Esophagus muscularis mucosa (tissue), 4 donors: ENCODE measurements around the gene KAT2B. TPM values are rescaled to one million over a fixed set of nuclear protein-coding genes. Genes with fewer than 3 reads are reported as not detected.

Source experiments
- DNase-seq: peaks from one replicate; pipeline ENCODE4 v3.0.0-alpha.2; 2017; ENCODE audit errors: extremely low spot score
- H3K27ac ChIP-seq, 4 donors: fragments of 200-600 bp; sonication (generic); replicated peaks in 1 of 4; 1 replicate in 3 of 4; 2 replicates in 1 of 4; pipeline ENCODE4 v1.5.1; 2016 to 2019; ENCODE audit warnings: mild to moderate bottlenecking in 1 of 4
- H3K27me3 ChIP-seq, 4 donors: fragments of 200-600 bp; sonication (generic); one replicate each; pipeline versions ENCODE4 v1.5.1 to v1.6.0; 2016 to 2019
- H3K36me3 ChIP-seq, 4 donors: fragments of 200-600 bp; sonication (generic); one replicate each; pipeline ENCODE4 v1.5.1; 2016 to 2019
- H3K4me1 ChIP-seq, 4 donors: fragments of 200-600 bp; sonication (generic); one replicate each; pipeline ENCODE4 v1.5.1; 2016 to 2019
- H3K4me3 ChIP-seq, 4 donors: fragments of 200-600 bp; sonication (generic); 1 replicate in 2 of 4; 2 replicates in 2 of 4; pipeline ENCODE4 v1.5.1; 2016 to 2019; ENCODE audit warnings: mild to moderate bottlenecking in 4 of 4, moderate library complexity in 1 of 4
- H3K9me3 ChIP-seq, 4 donors: fragments of 200-600 bp; sonication (generic); 1 replicate in 3 of 4; 2 replicates in 1 of 4; pipeline ENCODE4 v1.5.1; 2016 to 2019
- EP300 ChIP-seq: sonication (generic); formaldehyde crosslinking; IDR thresholded peaks from one replicate; pipeline ENCODE4 v1.6.1; 2017; ENCODE audit warnings: antibody characterized with exemption
- POLR2A ChIP-seq: fragments of 450-650 bp; IDR thresholded peaks from one replicate; pipeline ENCODE4 v1.6.1; 2017; ENCODE audit warnings: antibody characterized with exemption, moderate library complexity, mild to moderate bottlenecking, low read depth
- POLR2AphosphoS5 ChIP-seq, 2 donors: sonication (generic); formaldehyde crosslinking; IDR thresholded peaks; one replicate each; pipeline ENCODE4 v1.6.1; 2017; ENCODE audit warnings: antibody characterized with exemption in 2 of 2
- WGBS: methylation state at CpG from one replicate; pipeline ENCODE4 v1.1.5; 2018; 5-methylcytosine and 5-hydroxymethylcytosine counted together
- intact Hi-C: fragments of 100-400 bp; cut with DNase I; formaldehyde crosslinking; loops from one replicate; pipeline ENCODE4 v1.15.1; 2023
- total RNA-seq, 4 donors: library from RNA; depleted of rRNA; stranded (reverse); fragments of >200 nt; gene quantifications; one replicate each; pipeline versions ENCODE4 v1.1.0 to v1.2.1, GENCODE V29; 2016
- TF ChIP-seq, protein P1 (sequence below), 3 experiments: fragments of 200-600 bp in 2 of 3; fragments of 450-650 bp in 1 of 3; sonication (generic) in 2 of 3; IDR thresholded peaks; one replicate each; pipeline ENCODE4 v1.5.1; 2017 to 2019; ENCODE audit warnings: antibody characterized with exemption in 3 of 3, mild to moderate bottlenecking in 2 of 3, moderate library complexity in 1 of 3

The KAT2B gene
- total RNA-seq, 4 donors from 2014 or later: 37.8 to 58.5 (median 49.5) TPM

DNA sequence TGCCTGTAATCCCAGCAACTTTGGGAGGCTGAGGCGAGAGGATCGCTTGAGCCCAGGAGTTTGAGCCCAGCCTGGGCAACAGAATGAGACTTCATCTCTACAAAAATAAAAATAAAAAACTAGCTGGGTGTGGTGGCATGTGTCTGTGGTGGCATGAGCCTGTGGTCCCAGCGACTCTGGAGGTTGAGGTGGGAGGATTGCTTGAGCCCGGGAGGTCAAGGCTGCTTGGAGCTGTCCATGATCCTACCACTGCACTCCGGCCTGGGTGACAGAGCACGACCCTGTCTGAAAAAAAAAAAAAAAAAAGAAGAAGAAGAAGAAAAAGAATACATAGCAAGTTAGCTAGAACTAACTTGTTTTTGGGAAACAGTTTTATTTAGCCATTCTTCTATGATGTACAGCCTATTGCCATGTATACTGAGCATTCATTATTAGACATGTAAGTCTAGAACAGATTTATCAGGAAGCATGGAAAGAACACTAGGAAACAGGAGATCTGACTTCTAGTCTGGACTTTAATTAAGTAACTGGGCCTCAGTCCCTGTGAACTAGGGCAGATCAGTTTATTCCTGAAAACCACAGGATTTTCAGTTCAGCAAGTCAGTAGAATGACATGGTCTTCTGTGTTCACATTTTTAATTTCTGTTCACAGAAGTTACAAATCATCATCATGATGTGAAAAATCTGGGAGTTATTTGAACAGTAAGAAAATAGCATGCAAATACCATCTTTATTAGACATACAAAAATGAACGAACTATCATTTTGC, 65.5 kb downstream of the KAT2B start:
- TF ChIP-seq POLR2AphosphoS5 (IDR thresholded peaks at IDR 0.05): no peak
- no peak for TF ChIP-seq EP300
- TF ChIP-seq, protein P1, sequence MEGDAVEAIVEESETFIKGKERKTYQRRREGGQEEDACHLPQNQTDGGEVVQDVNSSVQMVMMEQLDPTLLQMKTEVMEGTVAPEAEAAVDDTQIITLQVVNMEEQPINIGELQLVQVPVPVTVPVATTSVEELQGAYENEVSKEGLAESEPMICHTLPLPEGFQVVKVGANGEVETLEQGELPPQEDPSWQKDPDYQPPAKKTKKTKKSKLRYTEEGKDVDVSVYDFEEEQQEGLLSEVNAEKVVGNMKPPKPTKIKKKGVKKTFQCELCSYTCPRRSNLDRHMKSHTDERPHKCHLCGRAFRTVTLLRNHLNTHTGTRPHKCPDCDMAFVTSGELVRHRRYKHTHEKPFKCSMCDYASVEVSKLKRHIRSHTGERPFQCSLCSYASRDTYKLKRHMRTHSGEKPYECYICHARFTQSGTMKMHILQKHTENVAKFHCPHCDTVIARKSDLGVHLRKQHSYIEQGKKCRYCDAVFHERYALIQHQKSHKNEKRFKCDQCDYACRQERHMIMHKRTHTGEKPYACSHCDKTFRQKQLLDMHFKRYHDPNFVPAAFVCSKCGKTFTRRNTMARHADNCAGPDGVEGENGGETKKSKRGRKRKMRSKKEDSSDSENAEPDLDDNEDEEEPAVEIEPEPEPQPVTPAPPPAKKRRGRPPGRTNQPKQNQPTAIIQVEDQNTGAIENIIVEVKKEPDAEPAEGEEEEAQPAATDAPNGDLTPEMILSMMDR (IDR thresholded peaks at IDR 0.05): no peak
- TF ChIP-seq POLR2A: no peak
- no peaks in the 10 kb centered on the region for H3K27me3 ChIP-seq
- H3K9me3 ChIP-seq: no peaks in the 10 kb centered on the region
- peaks cover 0 to 15% (median 0%) of the 10 kb centered on the region in 4 donors for H3K36me3 ChIP-seq
- no peaks in the 10 kb centered on the region for H3K4me1 ChIP-seq
- H3K27ac ChIP-seq: no peak overlapping the region
- H3K4me3 ChIP-seq: no peak overlapping the region
- 83% methylated on average over 7 of the region's 7 CpGs for WGBS
- DNase-seq: no peak
- intact Hi-C loops: no loop called here

DNA sequence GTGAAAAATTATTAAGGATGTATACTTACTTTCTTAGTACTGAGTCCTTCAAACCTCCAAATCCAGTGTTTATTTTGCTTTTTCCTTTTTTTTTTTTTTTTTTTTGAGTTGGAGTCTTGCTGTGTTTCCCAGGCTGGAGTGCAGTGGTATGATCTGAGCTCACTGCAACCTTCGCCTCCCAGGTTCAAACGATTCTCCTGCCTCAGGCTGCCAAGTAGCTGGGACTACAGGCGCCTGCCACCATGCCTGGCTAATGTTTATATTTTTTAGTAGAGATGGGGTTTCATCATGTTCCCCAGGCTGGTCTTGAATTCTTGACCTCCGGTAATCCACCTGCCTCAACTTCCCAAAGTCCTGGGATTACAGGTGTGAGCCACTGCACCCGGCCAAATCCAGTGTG, 67.5 kb downstream of the KAT2B start:
- H3K4me3 ChIP-seq: no peak overlapping the region
- peaks cover 0 to 24% (median 15%) of the 10 kb centered on the region in 4 donors for H3K36me3 ChIP-seq
- intact Hi-C loops: no loop called here
- no peaks in the 10 kb centered on the region for H3K27me3 ChIP-seq
- no peak for TF ChIP-seq POLR2A
- TF ChIP-seq, protein P1 (IDR thresholded peaks at IDR 0.05): no peak
- H3K9me3 ChIP-seq: no peaks in the 10 kb centered on the region
- 93% methylated on average over 5 of the region's 5 CpGs for WGBS
- no peak for DNase-seq
- no peaks in the 10 kb centered on the region for H3K4me1 ChIP-seq
- no peak overlapping the region for H3K27ac ChIP-seq

DNA sequence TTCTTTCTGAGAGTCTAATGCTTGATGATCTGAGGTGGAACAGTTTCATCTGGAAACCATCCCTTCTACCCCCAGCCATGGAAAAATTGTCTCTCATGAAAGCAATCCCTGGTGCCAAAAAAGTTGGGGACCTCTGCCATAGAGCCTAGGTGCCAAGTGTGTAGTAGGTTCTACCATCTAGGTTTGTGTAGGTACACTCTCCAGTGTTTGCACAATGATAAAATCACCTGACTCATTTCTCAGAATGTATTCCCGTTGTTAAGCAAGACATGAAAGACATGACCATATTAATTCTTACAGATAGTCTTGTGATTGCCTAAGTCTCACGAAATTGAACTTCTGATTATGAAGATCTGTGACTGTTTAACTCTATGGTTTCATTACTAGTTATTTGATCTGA, 68.6 kb downstream of the KAT2B start:
- Histone ChIP-seq H3K4me1 (no peaks in the 10 kb centered on the region), H3K4me3 (no peak overlapping the region), H3K9me3 (no peaks in the 10 kb centered on the region), H3K27ac (no peak overlapping the region), H3K27me3 (no peaks in the 10 kb centered on the region), H3K36me3 (peaks cover 0 to 33% (median 21%) of the 10 kb centered on the region in 4 donors)
- intact Hi-C loops: no loop called here
- no peak for DNase-seq
- TF ChIP-seq POLR2A: no peak
- TF ChIP-seq, protein P1 (IDR thresholded peaks at IDR 0.05): no peak
- TF ChIP-seq EP300: no peak
- no peak for TF ChIP-seq POLR2AphosphoS5 (IDR thresholded peaks at IDR 0.05)
- WGBS: 77% methylated on average over 2 of the region's 2 CpGs

DNA sequence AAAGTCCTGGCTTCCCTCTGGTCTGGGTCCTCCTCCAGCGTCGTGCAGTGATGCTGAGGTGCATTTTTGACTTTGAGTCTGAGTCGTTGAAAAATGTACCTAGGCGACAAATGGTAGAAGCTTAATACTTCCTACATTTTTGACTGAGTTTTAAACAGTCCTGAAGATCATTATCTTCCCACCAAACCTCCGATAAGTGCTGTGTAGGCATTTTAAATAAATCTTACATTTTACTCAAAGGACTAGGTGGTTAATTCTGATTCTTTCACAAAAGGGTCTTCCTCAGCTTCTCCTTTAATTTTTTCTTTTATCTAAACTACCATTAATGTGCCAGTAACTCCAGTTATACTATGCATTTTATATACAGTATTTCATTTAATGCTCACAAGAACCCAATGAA, 70.6 kb downstream of the KAT2B start:
- TF ChIP-seq POLR2A: no peak
- no peak for TF ChIP-seq EP300
- TF ChIP-seq, protein P1 (IDR thresholded peaks at IDR 0.05): no peak
- no peak for TF ChIP-seq POLR2AphosphoS5 (IDR thresholded peaks at IDR 0.05)
- no peak overlapping the region for H3K4me3 ChIP-seq
- DNase-seq: no peak
- H3K4me1 ChIP-seq: no peaks in the 10 kb centered on the region
- H3K36me3 ChIP-seq: peaks cover 10 to 48% (median 37%) of the 10 kb centered on the region in 4 donors
- no peak overlapping the region for H3K27ac ChIP-seq
- WGBS: 94% methylated on average over 5 of the region's 5 CpGs
- H3K27me3 ChIP-seq: no peaks in the 10 kb centered on the region
- no peaks in the 10 kb centered on the region for H3K9me3 ChIP-seq
- intact Hi-C loops: no loop called here

DNA sequence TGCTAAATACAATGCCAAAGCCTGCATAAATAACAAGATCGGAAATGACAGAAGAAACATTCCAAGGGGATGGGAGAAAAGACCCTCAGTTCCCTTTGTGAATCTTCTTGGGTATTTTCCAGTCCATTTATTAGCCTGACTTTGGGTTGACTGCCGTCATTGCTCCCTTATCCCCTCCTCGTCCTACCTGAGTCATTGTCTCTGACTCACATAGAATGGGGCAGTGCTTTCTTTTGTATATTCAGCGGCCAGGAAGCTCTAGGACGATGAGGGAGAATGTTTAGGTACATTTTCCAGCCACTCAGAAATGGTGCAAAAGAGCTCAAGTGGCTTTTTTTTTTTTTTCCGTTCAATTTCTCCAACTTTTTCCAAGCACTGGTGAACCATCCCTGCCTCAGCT, 71.6 kb downstream of the KAT2B start:
- TF ChIP-seq POLR2A (no peak), EP300 (no peak), POLR2AphosphoS5 (IDR thresholded peaks at IDR 0.05) (no peak)
- TF ChIP-seq, protein P1 (IDR thresholded peaks at IDR 0.05): no peak
- Histone ChIP-seq H3K36me3 (peaks cover 18 to 58% (median 46%) of the 10 kb centered on the region in 4 donors), H3K27me3 (no peaks in the 10 kb centered on the region), H3K27ac (no peak overlapping the region), H3K4me3 (no peak overlapping the region), H3K9me3 (no peaks in the 10 kb centered on the region), H3K4me1 (no peaks in the 10 kb centered on the region)
- intact Hi-C loops: no loop called here
- 94% methylated on average over 6 of the region's 6 CpGs for WGBS
- DNase-seq: no peak
